HG03025 (cell line): ENCODE data around the gene GPR15.
"Not testable (repeated sequence)": the region's sequence is repeated elsewhere in the genome, so short reads cannot be mapped to it uniquely, and the experiment has no call there.

ENCODE experiments used
- ATAC-seq: cut with Tn5 transposase; IDR thresholded peaks from one replicate; pipeline ENCODE4 v1.9.1; 2021; ENCODE audit warnings: mild to moderate bottlenecking, moderate library complexity; ENCODE audit not compliant: unreplicated experiment, low FRiP score

Gene GPR15

DNA sequence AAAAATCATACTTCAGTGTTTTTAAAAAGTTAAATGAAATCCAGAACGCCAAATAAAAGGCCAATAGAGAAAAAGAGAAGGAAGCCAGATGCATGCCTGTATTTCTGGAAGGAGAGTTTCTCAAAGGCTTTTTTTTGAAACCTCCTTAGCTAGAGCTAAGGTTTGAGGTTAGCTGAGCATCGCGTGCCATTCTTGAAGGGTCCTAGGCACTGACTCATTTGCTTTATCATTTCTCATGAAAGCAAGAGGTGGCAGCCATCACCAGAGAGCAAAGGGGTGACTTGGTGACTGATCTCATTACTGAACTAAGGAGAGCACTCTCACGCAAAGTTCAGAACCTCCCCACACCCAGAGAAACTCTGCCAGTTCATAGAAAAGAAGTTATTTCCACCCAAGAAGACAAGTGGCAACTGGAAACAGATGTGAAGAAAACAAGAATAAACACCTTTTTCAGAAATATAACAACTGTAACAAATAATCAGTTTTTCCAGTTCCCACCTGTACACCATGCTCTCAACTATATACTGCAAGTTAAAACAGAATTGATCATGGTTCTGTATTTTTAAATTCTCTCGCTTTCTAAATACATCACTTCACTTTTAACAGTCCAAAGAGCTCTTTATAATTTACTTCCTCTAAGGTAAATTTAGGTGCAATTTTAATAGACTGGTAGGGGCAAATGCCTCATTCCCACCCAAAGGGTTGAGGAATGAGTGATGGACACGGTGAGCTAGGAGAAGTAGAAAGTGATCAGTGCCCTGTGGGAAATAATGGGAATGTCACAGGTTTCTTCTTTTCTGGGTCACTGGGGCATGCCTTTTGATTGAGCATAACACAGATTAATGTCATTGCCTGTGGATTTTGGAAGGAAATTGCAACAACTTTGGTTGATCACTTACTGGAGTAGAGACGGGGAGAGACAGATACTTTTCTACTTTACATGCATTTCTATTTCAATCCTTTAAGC is 24.7 kb downstream of the GPR15 start:
- peak; percentile 78 for ATAC-seq

DNA sequence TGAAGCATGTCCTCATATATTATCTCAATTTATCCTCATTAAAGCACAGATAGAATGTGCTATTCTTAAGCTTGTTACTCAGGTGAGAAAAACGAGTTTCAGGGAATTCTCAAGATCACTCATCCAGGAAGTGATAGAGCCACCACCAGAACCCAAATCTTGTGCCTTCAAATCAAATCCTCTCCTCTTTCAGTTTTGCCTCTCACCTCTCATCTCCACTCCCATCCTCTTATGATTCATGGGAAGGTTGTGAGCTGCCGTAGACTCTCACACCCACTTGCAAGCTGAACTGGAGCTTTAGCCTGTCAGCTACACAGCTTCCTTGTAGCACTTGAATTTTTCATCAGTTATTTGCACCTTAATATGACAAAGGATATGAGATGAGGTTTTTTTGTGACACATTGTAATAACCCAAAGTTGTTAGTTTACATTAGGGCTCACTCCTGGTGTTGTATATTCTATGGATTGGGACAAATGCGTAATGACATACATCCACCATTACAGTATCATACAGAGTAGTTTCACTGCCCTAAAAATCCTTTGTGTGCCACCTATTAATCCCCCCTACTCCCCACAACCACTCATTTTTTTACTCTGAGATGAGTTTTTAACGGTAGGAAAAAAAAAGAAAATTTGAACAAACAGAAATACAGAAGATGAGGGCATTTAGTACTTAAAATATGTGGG is 25.7 kb downstream of the GPR15 start:
- ATAC-seq = no peak

DNA sequence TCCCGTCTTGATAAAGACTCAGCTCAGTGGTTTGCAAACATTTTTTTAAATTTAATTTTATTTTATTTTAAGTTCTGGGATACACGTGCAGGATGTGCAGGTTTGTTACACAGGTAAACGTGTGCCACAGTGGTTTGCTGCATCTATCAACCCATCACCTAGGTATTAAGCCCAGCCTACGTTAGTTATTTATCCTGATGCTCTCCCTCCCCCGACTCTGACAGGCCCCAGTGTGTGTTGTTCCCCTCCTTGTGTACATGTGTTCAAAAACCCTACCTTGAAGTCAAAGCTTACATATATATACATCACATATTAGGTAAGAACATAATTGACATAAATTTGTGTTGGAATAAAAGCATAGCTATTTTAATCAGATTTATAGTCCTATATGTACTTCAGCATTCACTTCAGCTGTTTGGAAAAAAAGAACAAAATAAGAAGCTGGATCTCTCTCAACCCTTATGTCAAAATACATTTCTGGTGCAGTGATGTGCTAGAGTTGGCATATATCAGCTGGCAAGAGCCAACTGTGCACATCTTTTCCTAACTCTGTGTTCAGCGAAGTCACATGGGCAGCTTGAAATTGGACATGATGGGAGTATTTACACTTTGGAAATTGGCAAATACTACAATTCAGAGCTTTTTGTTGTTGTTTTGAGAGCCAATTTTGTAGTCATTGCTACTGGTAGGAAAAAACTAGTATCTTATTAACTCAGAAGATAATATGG is 26.5 kb downstream of the GPR15 start:
- no peak for ATAC-seq

DNA sequence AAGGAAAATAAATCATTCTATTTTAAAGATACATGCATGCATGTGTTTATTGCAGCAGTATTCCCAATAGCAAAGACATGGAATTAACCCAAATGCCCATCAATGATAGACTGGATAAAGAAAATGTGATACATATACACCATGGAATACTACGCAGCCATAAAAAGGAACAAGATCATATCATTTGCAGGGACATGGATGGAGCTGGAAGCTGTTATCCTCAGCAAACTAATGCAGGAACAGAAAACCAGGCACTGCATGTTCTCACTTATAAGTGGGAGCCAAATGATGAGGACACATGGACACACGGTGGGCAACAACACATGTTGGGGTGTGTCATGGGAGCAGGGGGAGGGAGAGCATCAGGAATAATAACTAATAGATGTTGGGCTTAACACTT is 28.0 kb downstream of the GPR15 start:
- ATAC-seq = not testable (repeated sequence)

DNA sequence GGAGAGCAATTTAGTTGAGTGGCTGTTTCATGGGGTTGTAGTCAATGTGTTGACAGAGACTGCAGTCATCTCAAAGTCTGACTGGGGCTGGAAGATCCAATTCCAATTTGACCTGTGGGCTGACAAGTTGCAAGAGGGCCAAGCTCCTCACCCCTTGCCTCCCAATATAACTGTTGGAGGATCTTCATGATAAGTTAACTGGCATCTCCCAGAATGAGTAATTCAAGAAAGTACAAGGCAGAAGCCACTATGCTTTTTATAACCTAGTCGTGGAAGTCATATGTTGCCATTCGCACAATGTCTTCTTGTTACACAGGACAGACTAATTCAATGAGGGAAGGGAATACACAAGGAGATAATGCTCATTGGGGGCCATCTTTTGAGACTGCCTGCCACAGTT is 29.1 kb downstream of the GPR15 start:
- ATAC-seq = no peak

DNA sequence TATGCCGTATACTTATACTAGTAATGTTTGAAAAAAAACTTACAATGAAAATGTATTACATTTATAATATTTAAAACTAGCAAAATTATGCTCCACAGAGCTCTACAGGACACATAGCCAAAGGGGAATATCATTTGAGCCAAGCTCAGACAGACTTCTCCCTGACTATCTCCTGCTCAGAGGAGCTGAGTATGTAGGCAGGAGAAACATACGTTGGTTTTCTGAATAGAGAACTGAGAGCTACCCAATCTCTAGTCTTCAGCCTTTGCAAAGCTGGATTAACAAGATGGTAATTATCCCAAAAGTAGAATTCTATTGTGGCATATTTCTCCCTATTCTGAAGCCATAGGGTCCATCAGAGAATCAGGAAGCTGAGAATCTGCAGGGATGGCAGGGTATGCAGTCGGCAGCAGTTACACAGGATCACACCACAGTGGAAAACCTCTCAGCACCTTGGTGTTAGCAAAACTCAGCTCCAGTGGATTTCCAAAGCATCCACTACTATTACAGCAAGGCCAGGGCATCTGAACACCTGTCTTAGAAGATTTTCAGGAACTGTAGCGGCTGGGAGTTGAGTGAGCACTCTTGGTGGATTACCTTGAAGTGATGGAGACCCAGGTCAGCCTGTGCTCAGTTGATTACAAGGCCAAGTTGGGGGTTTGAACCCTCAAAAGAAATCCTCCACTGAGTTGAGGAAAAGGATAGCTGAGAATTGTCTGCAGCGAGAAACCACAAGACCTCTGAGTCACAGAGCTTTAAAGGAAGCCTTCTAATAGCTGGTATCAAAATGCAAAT is 30.1 kb downstream of the GPR15 start:
- no peak for ATAC-seq

DNA sequence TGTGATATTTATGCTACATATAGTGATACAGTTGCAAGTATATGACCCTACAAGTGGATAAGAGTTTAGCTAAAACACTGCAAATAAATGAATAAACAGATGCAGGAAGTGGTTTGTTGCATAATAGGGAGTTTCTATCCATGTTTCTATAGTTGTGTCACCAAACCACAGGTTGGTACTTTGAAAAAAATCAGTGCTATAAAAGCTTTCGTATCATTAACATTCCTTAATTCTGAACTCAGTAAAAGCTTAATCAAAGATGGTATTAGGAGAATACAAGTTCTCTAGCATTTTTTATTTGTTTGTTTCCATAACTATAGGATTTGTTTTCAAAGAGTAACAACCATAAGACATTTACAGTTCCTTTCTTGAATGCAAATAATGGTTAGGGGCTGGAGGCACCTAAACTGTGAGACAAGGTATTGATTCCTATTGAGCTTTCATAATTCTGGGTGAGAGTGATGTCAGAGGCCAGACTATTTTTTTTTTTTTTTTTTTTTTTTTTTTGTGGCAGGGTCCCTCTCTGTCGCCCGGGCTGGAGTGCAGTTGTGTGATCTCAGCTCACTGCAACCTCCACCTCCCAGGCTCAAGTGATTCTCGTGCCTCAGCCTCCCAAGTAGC is 32.0 kb downstream of the GPR15 start:
- ATAC-seq = peak; percentile 69

DNA sequence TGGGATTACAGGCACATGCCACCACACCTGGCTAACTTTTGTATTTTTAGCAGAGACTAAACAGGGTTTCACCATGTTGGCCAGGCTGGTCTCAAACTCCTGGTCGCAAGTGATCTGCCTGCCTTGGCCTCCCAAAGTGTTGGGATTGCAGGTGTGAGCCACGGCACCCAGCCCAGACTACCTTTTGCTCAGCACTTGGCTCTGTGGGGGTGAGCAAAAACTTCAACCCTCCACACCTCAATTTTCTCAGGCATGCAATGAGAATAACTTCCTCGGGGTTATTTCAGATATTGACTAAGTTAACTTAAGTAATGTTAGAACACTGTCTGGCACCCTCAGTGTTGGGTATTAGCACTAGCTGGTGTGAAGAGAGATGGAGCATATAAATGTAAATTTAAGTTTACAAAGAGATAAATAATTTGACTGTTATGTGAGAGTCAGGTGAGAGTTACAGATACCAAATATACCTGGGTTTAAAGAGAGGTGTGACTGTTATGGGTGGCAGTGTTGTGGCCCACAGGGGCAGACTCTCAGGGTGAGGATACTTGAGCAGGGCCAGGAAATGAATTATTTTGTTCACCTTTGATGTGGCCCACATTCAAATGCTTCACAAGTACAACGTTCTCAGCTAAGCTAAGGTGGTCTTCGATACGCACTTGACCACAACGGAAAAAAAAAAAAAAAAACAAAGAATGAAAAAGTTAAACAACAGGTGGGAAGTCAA is 32.7 kb downstream of the GPR15 start:
- ATAC-seq = peak; percentile 28

DNA sequence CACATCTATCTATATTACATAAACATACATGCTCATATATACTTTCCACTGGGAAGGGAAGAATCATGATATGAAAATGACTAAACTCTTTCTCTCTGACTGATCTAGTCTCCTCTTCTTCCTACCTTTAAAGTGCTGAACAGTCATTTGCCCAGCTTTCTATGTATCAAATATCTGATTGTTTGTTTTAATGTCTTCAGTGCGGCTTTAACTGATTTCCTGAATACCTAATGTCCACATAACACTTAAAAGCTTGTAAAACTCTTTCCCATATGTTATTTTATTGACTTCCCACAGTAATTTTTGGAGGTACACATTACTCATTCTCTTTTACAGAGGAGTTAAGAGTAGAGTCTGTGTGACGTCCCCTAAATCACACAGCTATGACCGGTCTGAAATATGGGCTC is 33.5 kb downstream of the GPR15 start:
- ATAC-seq = no peak

DNA sequence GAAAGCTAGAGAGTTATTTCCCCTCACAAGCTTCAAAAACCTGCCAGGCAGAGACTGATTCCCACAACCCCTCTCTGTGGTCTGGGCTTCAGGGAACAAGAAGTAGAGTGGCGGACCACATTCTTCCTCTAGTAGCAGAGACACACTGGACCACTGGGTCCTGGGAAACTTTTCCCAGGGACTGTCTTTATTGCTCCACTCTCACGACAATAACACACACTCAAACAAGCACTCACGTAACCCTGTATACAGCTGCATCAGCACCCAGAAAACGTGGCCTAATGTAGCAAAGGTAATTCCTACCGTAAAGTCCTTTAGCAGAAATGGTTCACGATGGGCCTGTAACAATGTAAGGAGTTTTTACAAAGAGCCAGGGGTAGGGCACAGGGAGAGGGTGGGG is 34.1 kb downstream of the GPR15 start:
- no peak for ATAC-seq

DNA sequence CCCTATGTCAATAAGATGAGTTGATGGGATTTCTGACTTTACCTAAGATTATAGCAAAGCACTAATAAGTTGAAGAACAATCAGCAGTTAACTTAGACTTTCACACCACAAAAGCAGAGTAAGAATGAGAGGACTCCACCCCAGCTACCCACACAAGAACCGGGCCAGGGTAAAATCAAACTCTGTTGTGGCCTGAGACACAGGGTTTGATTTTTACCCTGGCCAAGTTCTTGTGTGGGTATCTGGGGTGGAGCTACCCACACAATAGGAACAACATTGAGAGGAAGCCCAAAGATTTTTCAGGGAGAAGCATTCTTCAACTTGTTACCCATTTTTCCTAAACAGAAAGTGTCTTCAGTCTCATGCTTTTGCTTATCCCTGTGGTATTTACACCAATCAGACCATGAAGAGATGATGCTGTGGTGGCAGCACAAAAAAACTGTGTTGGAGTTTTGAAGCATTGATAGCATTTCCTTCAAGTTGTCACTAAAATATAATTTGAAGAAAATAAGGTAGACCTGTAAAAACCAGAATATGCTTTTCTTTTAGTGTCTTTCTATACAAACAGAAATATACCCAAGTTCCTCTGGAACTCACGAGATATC is 36.0 kb downstream of the GPR15 start:
- no peak for ATAC-seq

DNA sequence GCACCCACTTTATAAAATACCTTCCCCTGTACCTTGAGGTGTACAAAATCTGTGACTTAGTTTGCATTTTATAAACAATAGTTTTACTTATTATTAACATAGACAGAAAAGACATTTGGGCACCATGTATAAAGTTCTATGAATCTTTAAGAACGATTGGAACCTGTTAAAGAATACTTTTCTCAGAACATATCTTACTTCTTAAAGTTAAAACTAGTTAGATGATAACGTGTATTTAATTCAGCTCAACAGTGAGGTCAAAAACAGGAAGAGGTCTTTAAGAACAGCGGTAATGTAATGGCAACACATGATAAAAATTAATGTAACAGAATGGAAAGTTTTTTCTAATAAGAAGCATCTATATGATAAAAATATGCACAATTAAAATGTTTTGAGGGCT is 36.6 kb downstream of the GPR15 start:
- ATAC-seq = no peak

DNA sequence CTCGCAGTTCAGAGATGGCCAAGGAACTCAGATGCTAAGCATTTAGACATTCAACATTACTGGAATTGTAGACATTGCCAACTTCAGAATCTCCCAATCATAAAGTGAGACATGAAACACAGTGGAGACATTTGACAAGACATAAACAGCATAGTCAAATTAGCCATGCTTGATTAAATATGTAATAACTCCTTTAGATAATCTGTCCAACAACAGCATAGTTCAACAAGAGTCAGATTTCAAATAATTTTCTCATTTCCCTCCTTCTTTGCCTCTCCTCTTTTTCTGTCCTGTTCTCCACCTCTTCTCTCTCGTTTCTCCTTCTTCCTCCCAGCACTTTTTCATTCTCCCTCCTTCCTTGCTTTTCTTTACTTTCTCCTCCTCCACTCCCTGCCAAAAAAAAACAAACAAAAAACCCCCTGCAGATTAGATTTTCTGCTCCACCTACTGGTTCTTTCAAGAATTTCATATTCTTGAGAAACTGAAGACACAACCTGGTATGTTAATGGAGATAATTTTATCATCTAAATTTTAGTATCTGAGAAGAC is 41.5 kb downstream of the GPR15 start:
- ATAC-seq = no peak

DNA sequence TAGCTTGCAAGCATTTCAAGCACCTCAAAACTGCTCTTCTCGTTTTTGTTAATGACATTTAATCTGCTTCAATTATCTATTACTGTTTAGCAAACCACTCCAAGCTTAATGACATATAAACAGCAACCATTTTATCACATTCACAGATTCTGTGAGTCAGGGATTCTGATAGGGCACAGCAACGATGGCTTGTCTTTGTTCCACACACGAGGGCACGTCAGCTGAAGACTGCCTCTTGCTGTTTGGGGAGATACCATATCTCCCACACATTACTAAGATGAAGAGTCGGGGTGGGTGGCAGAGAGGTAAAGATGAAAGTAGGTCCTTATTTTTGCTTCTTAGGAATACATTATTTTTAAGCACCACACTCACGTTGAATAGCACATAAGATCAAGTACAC is 42.4 kb downstream of the GPR15 start:
- no peak for ATAC-seq

DNA sequence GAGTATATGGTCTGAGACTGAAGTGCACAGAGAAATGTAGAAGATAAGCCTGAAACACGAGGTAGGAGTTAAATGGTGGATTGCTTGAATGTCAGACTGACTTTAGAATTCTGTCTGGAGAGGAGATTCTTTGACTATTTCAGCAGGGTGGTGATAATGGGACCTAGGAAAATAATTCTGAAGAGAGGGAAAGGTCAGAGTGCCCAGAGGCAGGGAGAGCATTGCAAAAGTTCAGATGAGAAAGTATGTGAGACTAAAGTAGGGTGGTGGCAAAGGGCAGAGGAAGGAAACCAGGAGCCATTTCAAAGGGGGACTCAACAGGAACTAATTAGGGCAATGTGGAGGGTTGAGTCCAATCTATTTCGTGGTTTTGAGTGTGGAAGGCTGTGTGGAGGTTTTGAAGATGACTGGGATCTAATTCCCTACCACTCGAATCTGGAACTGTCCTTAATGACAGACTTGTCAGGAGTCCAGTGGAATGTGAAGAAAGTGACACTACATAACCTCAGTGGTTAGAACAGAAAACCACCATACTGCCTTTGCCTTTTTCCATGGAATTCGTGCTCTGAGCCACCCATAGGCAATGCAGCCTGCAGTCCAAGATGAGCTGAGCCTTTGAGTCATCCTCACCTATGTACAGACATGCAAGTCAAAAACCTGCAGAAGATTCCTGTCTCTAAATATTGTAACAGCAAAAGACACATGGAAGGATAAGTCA is 45.6 kb downstream of the GPR15 start:
- ATAC-seq = no peak

DNA sequence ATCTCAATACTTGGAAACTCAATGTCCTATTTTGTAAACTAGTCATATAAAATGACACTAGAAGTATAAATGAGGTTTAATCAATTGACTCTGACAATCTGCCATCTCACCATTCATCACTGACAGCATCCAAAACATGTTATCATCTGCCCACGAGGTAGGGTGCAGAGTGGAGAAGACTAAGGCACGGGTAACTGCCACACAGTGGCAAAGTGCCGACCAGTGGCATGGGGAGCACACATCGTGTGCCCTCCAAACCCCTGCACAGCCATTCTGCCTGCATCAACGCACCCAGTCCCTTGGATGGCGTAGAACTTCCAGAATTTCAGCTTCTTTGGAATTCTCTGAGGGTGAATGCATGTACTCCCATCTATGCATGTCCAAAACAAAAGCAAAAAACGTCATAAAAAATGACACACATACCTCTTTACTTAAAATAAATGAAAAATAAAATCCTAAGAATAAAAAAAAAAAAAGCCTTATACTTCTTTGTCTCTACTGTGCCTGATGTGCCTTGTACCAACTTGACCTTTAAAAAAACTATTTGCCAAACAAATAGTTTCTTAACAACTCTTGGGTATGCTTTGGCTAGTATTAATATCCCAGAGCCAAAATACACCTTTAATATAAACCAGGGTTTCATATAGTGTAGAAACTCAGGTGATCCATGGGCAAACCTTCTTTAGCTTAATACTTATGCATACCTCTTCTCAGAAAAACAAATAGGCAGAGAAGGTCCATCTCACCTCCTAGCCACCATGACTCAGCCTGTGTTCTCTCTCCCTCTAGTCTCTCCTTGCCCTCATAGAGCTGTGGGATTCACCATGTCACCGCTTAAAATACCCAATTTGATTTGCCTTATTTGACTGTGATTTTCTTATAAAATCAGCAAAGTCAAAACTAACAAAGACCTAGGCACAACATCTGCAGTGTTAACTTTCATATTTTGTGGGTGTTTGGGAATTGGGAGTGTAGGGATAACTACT is 48.9 kb downstream of the GPR15 start:
- ATAC-seq = no peak

DNA sequence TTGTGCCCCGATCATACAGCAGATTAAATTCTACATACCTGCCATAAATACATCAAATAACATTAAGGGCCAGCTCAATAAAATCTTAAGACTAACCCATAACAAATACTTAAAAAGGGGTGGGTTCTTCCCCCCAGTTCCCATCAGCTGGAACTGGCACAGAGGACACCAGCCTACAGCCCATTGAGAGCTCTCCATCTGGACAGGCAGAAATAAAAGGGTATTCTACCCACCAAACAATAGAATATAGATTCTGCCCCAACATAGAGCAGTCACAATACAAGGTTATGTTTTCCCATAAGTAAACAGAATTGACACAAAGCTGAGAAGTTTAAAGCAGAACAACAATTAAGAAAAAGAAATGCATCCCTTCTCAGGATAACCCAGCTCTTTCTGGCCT is 49.7 kb downstream of the GPR15 start:
- no peak for ATAC-seq
